HG03280 (cell line): Measurements from ENCODE around the gene PDILT.
"Not testable (repeated sequence)": the region's sequence is repeated elsewhere in the genome, so short reads cannot be mapped to it uniquely, and the experiment has no call there.

Experiments used
- ATAC-seq: cut with Tn5 transposase; IDR thresholded peaks from one replicate; pipeline ENCODE4 v1.9.1; 2021; ENCODE audit warnings: mild to moderate bottlenecking, moderate library complexity; ENCODE audit not compliant: unreplicated experiment

Gene PDILT

GRCh38 chr16:20326321-20326720, 78.2 kb downstream of the PDILT start:
- no peak for ATAC-seq

GRCh38 chr16:20325005-20325404, 79.5 kb downstream of the PDILT start:
- no peak for ATAC-seq

GRCh38 chr16:20323591-20324117, 80.9 kb downstream of the PDILT start:
- no peak for ATAC-seq

- ATAC-seq = no peak
Observed at GRCh38 chr16:20322696-20323095, 81.8 kb downstream of the PDILT start.

- no peak for ATAC-seq
Observed at GRCh38 chr16:20321671-20322070, 82.9 kb downstream of the PDILT start.

- not testable (repeated sequence) for ATAC-seq
Observed at GRCh38 chr16:20321051-20321450, 83.5 kb downstream of the PDILT start.

- no peak for ATAC-seq
Observed at GRCh38 chr16:20320592-20320991, 83.9 kb downstream of the PDILT start.

GRCh38 chr16:20320178-20320577, 84.4 kb downstream of the PDILT start:
- ATAC-seq = no peak

GRCh38 chr16:20319406-20319805, 85.1 kb downstream of the PDILT start:
- no peak for ATAC-seq

- ATAC-seq = no peak
Observed at GRCh38 chr16:20318437-20318836, 86.1 kb downstream of the PDILT start.

GRCh38 chr16:20318006-20318405, 86.5 kb downstream of the PDILT start:
- no peak for ATAC-seq

- ATAC-seq = no peak
Observed at GRCh38 chr16:20317117-20317516, 87.4 kb downstream of the PDILT start.

GRCh38 chr16:20316715-20317114, 87.8 kb downstream of the PDILT start:
- no peak for ATAC-seq

- ATAC-seq = no peak
Observed at GRCh38 chr16:20315764-20316163, 88.8 kb downstream of the PDILT start.

GRCh38 chr16:20314575-20314974, 90.0 kb downstream of the PDILT start:
- no peak for ATAC-seq

GRCh38 chr16:20313741-20314140, 90.8 kb downstream of the PDILT start:
- ATAC-seq = no peak

- not testable (repeated sequence) for ATAC-seq
Observed at GRCh38 chr16:20312536-20313095, 91.9 kb downstream of the PDILT start.

- ATAC-seq = no peak
Observed at GRCh38 chr16:20311548-20311947, 93.0 kb downstream of the PDILT start.

GRCh38 chr16:20310421-20311395, 93.8 kb downstream of the PDILT start:
- ATAC-seq = no peak

- ATAC-seq = no peak
Observed at GRCh38 chr16:20309786-20310185, 94.8 kb downstream of the PDILT start.
